ENCODE data around the gene NOP56. TPM values are rescaled to one million over a fixed set of nuclear protein-coding genes. Genes with fewer than 3 reads are reported as not detected.

NOP56 gene
- total RNA-seq, 1 donor from 2014 or later, result 47.3 TPM

DNA sequence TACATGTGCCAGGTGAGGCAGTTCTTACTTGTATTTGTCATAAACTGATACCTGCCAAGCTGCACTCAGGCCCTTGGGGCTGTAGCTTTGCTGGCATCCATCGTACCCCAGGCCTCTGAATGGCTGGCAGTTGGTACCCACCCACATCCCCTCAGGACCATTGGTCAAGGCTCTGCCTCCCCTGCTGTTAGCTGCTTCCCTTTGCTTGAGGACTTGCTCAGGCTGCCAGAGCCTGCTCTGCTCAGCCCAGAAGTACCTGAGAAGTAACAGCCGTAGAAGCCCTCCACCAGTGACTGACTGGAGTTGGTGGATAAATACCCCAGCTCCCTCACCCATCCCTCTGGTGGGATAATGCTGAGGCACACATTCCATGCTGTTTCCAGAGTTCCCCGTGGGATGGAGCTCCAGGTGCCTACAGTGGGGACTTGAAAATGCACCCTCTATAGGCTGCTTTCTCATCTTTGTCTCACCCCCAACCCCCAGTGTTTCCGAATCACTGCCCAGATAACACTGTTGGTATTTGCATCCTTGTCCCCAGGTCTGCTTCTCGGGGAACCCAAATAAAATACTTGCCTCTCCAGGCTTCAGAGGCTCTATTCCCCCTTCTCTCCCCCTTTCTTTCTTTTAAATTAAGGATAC is 47.5 kb downstream of the NOP56 start:
- Histone ChIP-seq H3K27me3 (ENCODE audit: low read depth) (peaks cover 21% of the 10 kb centered on the region), H3K9me3 (replicated peaks) (no peaks in the 10 kb centered on the region), H3K4me1 (no peaks in the 10 kb centered on the region), H3K27ac (replicated peaks) (no peak overlapping the region), H3K4me3 (no peak overlapping the region), H3K36me3 (no peaks in the 10 kb centered on the region)
- TF ChIP-seq, protein P1, sequence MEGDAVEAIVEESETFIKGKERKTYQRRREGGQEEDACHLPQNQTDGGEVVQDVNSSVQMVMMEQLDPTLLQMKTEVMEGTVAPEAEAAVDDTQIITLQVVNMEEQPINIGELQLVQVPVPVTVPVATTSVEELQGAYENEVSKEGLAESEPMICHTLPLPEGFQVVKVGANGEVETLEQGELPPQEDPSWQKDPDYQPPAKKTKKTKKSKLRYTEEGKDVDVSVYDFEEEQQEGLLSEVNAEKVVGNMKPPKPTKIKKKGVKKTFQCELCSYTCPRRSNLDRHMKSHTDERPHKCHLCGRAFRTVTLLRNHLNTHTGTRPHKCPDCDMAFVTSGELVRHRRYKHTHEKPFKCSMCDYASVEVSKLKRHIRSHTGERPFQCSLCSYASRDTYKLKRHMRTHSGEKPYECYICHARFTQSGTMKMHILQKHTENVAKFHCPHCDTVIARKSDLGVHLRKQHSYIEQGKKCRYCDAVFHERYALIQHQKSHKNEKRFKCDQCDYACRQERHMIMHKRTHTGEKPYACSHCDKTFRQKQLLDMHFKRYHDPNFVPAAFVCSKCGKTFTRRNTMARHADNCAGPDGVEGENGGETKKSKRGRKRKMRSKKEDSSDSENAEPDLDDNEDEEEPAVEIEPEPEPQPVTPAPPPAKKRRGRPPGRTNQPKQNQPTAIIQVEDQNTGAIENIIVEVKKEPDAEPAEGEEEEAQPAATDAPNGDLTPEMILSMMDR (IDR thresholded peaks at IDR 0.05; ENCODE audit: borderline replicate concordance), result no peak
- DNase-seq, result no peak
- intact Hi-C loops (cut with micrococcal nuclease), result no loop called here

DNA sequence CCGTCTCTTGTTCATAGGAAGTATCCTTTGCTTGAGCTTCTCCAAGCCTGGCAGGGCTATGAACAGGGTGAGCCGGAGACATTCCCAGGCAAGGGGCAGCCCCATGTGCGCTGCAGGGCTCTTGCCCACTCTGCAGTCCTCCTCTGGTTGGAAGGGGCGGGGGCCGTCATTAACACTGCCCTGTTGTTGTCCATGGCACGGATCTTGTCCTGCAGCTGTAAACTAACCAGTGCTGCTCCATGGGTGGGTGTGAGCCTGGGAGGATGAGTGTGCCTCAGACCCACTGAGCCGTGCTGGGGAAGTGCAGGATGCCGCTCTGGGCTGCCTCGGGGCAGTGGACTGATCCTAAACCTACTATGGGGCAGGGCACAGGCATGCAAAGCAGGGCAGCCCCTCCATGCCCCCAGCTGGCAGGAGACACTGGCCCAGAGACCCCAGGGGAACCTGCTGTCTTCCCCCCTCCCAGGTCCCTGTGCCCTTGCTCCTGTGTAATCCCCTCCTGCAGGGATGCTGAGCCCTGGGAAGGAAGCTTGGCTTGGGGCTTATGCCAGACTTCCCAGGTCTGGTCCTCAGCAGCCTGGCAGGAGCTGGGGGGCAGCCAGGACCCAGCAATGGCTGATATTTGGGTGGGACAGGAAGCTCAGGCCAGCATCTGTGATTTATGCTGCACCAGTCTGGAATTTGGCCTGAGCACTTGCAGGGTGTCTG is 48.6 kb downstream of the NOP56 start:
- no peaks in the 10 kb centered on the region for H3K36me3 ChIP-seq
- no peak overlapping the region for H3K27ac ChIP-seq (replicated peaks)
- no peak for DNase-seq
- no peak overlapping the region for H3K4me3 ChIP-seq
- no peaks in the 10 kb centered on the region for H3K4me1 ChIP-seq
- peaks cover 9% of the 10 kb centered on the region for H3K27me3 ChIP-seq (ENCODE audit: low read depth)
- intact Hi-C loops (cut with micrococcal nuclease), result no loop called here
- TF ChIP-seq, protein P1 (IDR thresholded peaks at IDR 0.05; ENCODE audit: borderline replicate concordance), result no peak
- H3K9me3 ChIP-seq (replicated peaks), result no peaks in the 10 kb centered on the region

DNA sequence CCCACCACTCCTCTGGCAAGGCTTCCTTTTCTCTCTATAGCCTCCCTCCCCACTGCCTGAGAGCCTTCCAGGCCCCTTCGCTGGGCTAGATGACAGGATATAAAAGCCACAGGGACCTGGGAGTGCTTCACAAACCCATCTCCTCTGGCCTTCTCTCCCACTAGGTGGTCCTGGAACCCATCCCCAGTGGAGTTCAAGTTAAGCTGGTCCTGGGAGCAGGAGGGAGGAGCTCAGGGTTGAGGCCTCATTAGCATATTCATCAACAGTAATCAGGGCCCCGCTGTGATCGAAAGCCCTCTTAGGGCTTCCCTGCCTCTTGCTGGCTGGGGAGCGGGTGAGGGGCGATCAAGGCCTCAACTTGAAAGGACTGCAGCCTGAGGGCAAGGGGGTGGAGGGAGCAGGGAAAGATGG is 49.2 kb downstream of the NOP56 start:
- TF ChIP-seq, protein P1 (IDR thresholded peaks at IDR 0.05; ENCODE audit: borderline replicate concordance), result no peak
- intact Hi-C loops (cut with micrococcal nuclease), result no loop called here
- H3K27ac ChIP-seq (replicated peaks), result no peak overlapping the region

DNA sequence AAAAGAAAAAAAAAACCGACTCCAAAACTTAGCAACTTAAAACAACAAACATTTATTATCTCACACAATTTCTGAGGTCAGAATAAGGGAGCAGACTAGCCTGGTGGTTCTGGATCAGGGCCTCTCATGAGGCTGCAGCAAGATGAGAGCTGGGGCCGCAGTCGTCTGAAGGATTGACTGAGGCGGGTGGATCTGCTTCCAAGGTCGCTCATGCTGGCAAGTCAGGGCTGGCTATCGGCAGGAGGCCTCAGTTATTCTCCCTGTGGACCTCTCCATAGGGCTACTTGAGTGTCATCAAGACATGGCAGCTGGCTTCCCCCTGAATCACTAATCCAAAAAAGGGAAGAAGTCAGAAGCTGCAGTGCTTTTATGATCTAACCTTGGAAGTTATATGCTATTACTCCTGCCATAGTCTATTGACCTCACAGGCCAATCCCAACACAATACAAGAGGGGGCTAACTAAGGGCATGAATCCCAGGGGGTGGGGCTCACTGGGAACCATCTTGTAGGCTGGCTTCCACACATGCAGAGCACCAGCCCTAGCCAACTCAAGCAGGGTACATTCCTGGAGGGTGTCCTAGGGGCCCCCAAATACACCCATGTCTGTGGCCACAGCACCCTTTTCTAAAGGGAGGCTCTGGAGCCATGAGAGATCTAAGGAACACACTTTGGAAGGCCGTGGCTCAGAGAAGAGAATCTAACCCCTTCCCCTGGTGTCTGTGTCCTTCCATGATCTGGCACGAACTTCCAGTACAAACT is 51.5 kb downstream of the NOP56 start:
- intact Hi-C loops (cut with micrococcal nuclease), result no loop called here
- Histone ChIP-seq H3K4me3 (no peak overlapping the region), H3K9me3 (replicated peaks) (no peaks in the 10 kb centered on the region), H3K27ac (replicated peaks) (no peak overlapping the region), H3K4me1 (no peaks in the 10 kb centered on the region), H3K27me3 (ENCODE audit: low read depth) (peaks cover 10% of the 10 kb centered on the region), H3K36me3 (no peaks in the 10 kb centered on the region)
- DNase-seq, result no peak
- TF ChIP-seq, protein P1 (IDR thresholded peaks at IDR 0.05; ENCODE audit: borderline replicate concordance), result no peak

More for the DNA sequence above, 49.2 kb downstream of the NOP56 start:
- no peak for DNase-seq
- no peaks in the 10 kb centered on the region for H3K4me1 ChIP-seq
- H3K4me3 ChIP-seq, result no peak overlapping the region
- no peaks in the 10 kb centered on the region for H3K9me3 ChIP-seq (replicated peaks)
- H3K36me3 ChIP-seq, result no peaks in the 10 kb centered on the region
- H3K27me3 ChIP-seq (ENCODE audit: low read depth), result peaks cover 5% of the 10 kb centered on the region

DNA sequence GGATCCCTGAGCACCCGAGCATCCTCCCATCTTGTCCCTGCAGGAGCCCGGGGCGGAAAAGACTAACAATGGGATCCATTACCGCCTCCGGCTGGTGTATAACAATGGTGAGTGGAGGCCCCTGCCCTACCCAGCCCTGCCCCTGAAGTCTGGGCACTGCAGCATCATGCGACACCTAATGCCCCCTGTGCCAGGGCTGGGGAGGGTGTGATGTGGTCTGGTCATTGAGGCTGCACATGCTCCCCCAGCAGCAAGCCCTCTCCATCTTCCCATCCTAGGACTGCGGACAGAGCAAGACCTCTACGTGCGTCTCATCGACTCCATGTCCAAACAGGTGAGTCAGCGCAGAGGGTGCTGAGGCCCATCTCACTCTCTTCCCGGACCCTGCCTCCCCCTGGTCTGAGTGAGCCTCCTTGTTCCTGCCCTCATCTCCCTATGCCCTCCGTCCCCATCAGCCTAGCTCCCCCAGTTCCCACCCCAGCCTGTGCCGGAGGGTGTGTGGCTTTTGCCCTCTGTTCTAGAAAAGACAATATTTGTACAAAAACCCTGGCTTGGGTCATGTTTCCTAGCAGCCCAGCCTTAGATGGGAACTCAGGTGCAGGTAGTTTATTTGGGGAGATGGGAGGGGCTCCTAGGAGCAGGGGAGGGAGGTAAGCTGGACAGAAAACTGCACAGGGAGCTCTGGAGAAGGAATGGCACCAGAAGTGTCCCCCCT is 53.7 kb downstream of the NOP56 start:
- DNase-seq, result no peak
- no peaks in the 10 kb centered on the region for H3K9me3 ChIP-seq (replicated peaks)
- H3K4me3 ChIP-seq, result no peak overlapping the region
- no peaks in the 10 kb centered on the region for H3K4me1 ChIP-seq
- no peaks in the 10 kb centered on the region for H3K36me3 ChIP-seq
- H3K27ac ChIP-seq (replicated peaks), result no peak overlapping the region
- H3K27me3 ChIP-seq (ENCODE audit: low read depth), result peaks cover 25% of the 10 kb centered on the region
- TF ChIP-seq, protein P1 (IDR thresholded peaks at IDR 0.05; ENCODE audit: borderline replicate concordance), result no peak
- intact Hi-C loops (cut with micrococcal nuclease), result no loop called here
